HL-60 (cell line): ENCODE data around the gene BIRC5.

Experiments used
- DNase-seq, 2 experiments: peaks; one replicate each; pipeline ENCODE4 v3.0.0-alpha.2; 2010 to 2020; ENCODE audit warnings: low read depth in 1 of 2, low spot score in 1 of 2
- H3K27ac ChIP-seq: fragments of 250-450 bp; sonication (Bioruptor Pico); replicated peaks from 2 replicates; pipeline ENCODE4 v1.5.1; 2020; ENCODE audit warnings: mild to moderate bottlenecking, moderate library complexity
- H3K27me3 ChIP-seq: fragments of 250-450 bp; sonication (Bioruptor Pico); 2 replicates; pipeline ENCODE4 v1.5.1; 2021; ENCODE audit warnings: mild to moderate bottlenecking, moderate library complexity; ENCODE audit not compliant: insufficient read depth, poor library complexity, severe bottlenecking
- H3K4me3 ChIP-seq: replicated peaks from 2 replicates; pipeline ENCODE4 v1.5.1; 2011; ENCODE audit warnings: mild to moderate bottlenecking, control low read depth, low read length; ENCODE audit not compliant: insufficient read depth
- CTCF ChIP-seq: IDR thresholded peaks from one replicate; pipeline ENCODE4 v1.5.1; 2011; ENCODE audit warnings: low read length, control low read depth, inconsistent platforms; ENCODE audit not compliant: insufficient read depth
- GABPA ChIP-seq: IDR thresholded peaks from 2 replicates; pipeline ENCODE4 v1.6.1; 2012; ENCODE audit warnings: low read depth
- POLR2AphosphoS5 ChIP-seq: IDR thresholded peaks from 2 replicates; pipeline ENCODE4 v1.6.1; 2012; ENCODE audit warnings: low read depth
- REST ChIP-seq: IDR thresholded peaks from 2 replicates; pipeline ENCODE4 v1.6.1; 2012; ENCODE audit warnings: low read depth; ENCODE audit not compliant: insufficient replicate concordance
- SPI1 ChIP-seq: IDR thresholded peaks from 2 replicates; pipeline ENCODE4 v1.6.1; 2012; ENCODE audit warnings: low read depth, mild to moderate bottlenecking, borderline replicate concordance

The BIRC5 gene

DNA sequence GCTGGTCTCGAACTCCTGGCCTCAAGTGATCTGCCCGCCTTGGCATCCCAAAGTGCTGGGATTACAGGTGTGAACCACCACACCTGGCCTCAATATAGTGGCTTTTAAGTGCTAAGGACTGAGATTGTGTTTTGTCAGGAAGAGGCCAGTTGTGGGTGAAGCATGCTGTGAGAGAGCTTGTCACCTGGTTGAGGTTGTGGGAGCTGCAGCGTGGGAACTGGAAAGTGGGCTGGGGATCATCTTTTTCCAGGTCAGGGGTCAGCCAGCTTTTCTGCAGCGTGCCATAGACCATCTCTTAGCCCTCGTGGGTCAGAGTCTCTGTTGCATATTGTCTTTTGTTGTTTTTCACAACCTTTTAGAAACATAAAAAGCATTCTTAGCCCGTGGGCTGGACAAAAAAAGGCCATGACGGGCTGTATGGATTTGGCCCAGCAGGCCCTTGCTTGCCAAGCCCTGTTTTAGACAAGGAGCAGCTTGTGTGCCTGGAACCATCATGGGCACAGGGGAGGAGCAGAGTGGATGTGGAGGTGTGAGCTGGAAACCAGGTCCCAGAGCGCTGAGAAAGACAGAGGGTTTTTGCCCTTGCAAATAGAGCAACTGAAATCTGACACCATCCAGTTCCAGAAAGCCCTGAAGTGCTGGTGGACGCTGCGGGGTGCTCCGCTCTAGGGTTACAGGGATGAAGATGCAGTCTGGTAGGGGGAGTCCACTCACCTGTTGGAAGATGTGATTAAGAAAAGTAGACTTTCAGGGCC lies 5.5 kb downstream of the BIRC5 start:
- Histone ChIP-seq H3K4me3 (no peak overlapping the region), H3K27ac (no peak overlapping the region), H3K27me3 (no peaks in the 10 kb centered on the region)
- no peak for DNase-seq
- no peak for TF ChIP-seq CTCF
- no peak for TF ChIP-seq REST
- TF ChIP-seq GABPA, result no peak
- no peak for TF ChIP-seq SPI1
- no peak for TF ChIP-seq POLR2AphosphoS5

DNA sequence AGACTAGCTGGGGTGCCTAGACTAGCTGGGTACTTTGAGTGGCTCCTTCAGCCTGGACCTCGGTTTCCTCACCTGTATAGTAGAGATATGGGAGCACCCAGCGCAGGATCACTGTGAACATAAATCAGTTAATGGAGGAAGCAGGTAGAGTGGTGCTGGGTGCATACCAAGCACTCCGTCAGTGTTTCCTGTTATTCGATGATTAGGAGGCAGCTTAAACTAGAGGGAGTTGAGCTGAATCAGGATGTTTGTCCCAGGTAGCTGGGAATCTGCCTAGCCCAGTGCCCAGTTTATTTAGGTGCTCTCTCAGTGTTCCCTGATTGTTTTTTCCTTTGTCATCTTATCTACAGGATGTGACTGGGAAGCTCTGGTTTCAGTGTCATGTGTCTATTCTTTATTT lies 9.0 kb downstream of the BIRC5 start:
- Histone ChIP-seq H3K27me3 (peaks cover 10% of the 10 kb centered on the region), H3K27ac (no peak overlapping the region), H3K4me3 (no peak overlapping the region)
- TF ChIP-seq SPI1 (no peak), REST (no peak), POLR2AphosphoS5 (no peak), GABPA (no peak), CTCF (no peak)
- DNase-seq, result no peak

DNA sequence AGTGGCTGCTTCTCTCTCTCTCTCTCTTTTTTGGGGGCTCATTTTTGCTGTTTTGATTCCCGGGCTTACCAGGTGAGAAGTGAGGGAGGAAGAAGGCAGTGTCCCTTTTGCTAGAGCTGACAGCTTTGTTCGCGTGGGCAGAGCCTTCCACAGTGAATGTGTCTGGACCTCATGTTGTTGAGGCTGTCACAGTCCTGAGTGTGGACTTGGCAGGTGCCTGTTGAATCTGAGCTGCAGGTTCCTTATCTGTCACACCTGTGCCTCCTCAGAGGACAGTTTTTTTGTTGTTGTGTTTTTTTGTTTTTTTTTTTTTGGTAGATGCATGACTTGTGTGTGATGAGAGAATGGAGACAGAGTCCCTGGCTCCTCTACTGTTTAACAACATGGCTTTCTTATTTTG lies 9.7 kb downstream of the BIRC5 start:
- H3K27me3 ChIP-seq, result peaks cover 10% of the 10 kb centered on the region
- no peak for DNase-seq
- TF ChIP-seq SPI1 (no peak), REST (no peak), CTCF (no peak), GABPA (no peak), POLR2AphosphoS5 (no peak)
- no peak overlapping the region for H3K4me3 ChIP-seq
- no peak overlapping the region for H3K27ac ChIP-seq
